PC-9 (cell line): Measurements from ENCODE around the gene MAP4. TPM values are rescaled to one million over a fixed set of nuclear protein-coding genes. Genes with fewer than 3 reads are reported as not detected.

ENCODE experiments used
- BruUV-seq: library from RNA; stranded (reverse); fragments of 400-500 nt; replicated peaks from 2 replicates; lab custom pipeline; 2021; lab: Mats Ljungman, UMichigan
- CTCF ChIA-PET: fragments of 300-600 bp; sonication (Branson Sonifier 250); formaldehyde crosslinking; loops from one replicate; lab custom pipeline; 2022; ENCODE audit warnings: antibody characterized with exemption; lab: Charles Lee
- POLR2A ChIA-PET: fragments of 300-600 bp; sonication (Branson Sonifier 250); formaldehyde crosslinking; loops from one replicate; lab custom pipeline; 2022; ENCODE audit warnings: antibody characterized with exemption; ENCODE audit not compliant: unreplicated experiment; lab: Charles Lee
- DNase-seq, 2 experiments: peaks; one replicate each; pipeline versions ENCODE4 v3.0.0 to v3.0.0-alpha.2; 2015 to 2022; ENCODE audit warnings: mixed read lengths in 1 of 2
- H2AFZ ChIP-seq: fragments of 200-600 bp; sonication (generic); 2 replicates; pipeline ENCODE4 v1.8.1; 2017; ENCODE audit warnings: antibody characterized with exemption
- H3F3A ChIP-seq: fragments of 200-600 bp; sonication (generic); 2 replicates; pipeline ENCODE4 v1.8.1; 2017; ENCODE audit warnings: antibody characterized with exemption, mild to moderate bottlenecking, low read depth; ENCODE audit not compliant: insufficient read depth
- H3K27ac ChIP-seq: fragments of 200-600 bp; sonication (generic); 2 replicates; pipeline ENCODE4 v1.6.1; 2016; ENCODE audit warnings: mixed run types
- H3K27me3 ChIP-seq: fragments of 200-600 bp; sonication (generic); 2 replicates; pipeline ENCODE4 v1.6.1; 2016; ENCODE audit warnings: low read depth, mixed run types; ENCODE audit not compliant: insufficient read depth
- H3K36me3 ChIP-seq: fragments of 200-600 bp; sonication (generic); 2 replicates; pipeline ENCODE4 v1.6.1; 2016; ENCODE audit warnings: low read depth, mixed run types
- H3K4me1 ChIP-seq: fragments of 200-600 bp; sonication (generic); replicated peaks from 2 replicates; pipeline ENCODE4 v1.6.1; 2016; ENCODE audit warnings: mixed run types; ENCODE audit not compliant: insufficient read depth
- H3K4me2 ChIP-seq: fragments of 200-600 bp; sonication (generic); 2 replicates; pipeline ENCODE4 v1.6.1; 2017; ENCODE audit warnings: mixed run types
- H3K4me3 ChIP-seq: fragments of 200-600 bp; sonication (generic); 2 replicates; pipeline ENCODE4 v1.6.1; 2016; ENCODE audit warnings: mixed run types
- H3K79me2 ChIP-seq: fragments of 200-600 bp; sonication (generic); 2 replicates; pipeline ENCODE4 v1.6.1; 2017; ENCODE audit warnings: low read depth, mixed run types
- H3K9me2 ChIP-seq: fragments of 200-600 bp; sonication (generic); 2 replicates; pipeline ENCODE4 v1.8.1; 2017; ENCODE audit warnings: mild to moderate bottlenecking; ENCODE audit not compliant: insufficient read depth
- H3K9me3 ChIP-seq: fragments of 200-600 bp; sonication (generic); 2 replicates; pipeline ENCODE4 v1.8.1; 2016; ENCODE audit warnings: low read depth; ENCODE audit not compliant: insufficient read depth
- H4K20me1 ChIP-seq: fragments of 200-600 bp; sonication (generic); 2 replicates; pipeline ENCODE4 v1.8.1; 2017; ENCODE audit not compliant: insufficient read depth
- EZH2 ChIP-seq: fragments of 200-600 bp; sonication (generic); IDR thresholded peaks from 2 replicates; pipeline ENCODE4 v1.8.0; 2017; ENCODE audit warnings: antibody characterized with exemption, low read depth
- intact Hi-C: fragments of 100-400 bp; cut with micrococcal nuclease; formaldehyde crosslinking; loops from one replicate; pipeline ENCODE4 v1.10.0; 2022; ENCODE audit not compliant: unreplicated experiment
- total RNA-seq: library from RNA; stranded (reverse); gene quantifications from 2 replicates; pipeline ENCODE4 v1.2.3, GENCODE V29; 2021
- TF ChIP-seq, protein P1 (sequence below): fragments of 200-600 bp; sonication (generic); conservative IDR thresholded peaks from 2 replicates; pipeline ENCODE4 v1.6.1; 2017; ENCODE audit warnings: mixed run types, antibody characterized with exemption, mild to moderate bottlenecking, moderate library complexity

Gene MAP4
- total RNA-seq, 1 experiment from 2014 or later: 187 TPM

GRCh38 chr3:48004694-48005093, 11.5 kb downstream of the MAP4 start:
- Histone ChIP-seq H2AFZ (no peak overlapping the region), H3F3A (no peaks in the 10 kb centered on the region), H3K79me2 (peaks cover 6% of the 10 kb centered on the region; the same call in 1 of the 2 replicates), H3K9me2 (no peaks in the 10 kb centered on the region), H4K20me1 (no peaks in the 10 kb centered on the region), H3K27me3 (no peaks in the 10 kb centered on the region), H3K36me3 (no peaks in the 10 kb centered on the region), H3K4me1 (no peaks in the 10 kb centered on the region), H3K4me3 (no peak overlapping the region), H3K27ac (no peak overlapping the region), H3K9me3 (no peaks in the 10 kb centered on the region), H3K4me2 (no peak overlapping the region)
- DNase-seq: no peak
- no TSS peak for BruUV-seq
- intact Hi-C loops: no loop called here
- CTCF ChIA-PET: interaction anchor here (0.7 kb wide), 1 partner anchor 153 kb away, joined by 8 read pairs; no protein-coding TSS in a partner anchor
- POLR2A ChIA-PET: interaction anchor here (0.6 kb wide), 2 partner anchors 40 to 530 kb away, joined by 3 to 4 read pairs; no protein-coding TSS in a partner anchor
- TF ChIP-seq EZH2: no peak

- Histone ChIP-seq H3K27me3 (no peaks in the 10 kb centered on the region), H3F3A (no peaks in the 10 kb centered on the region), H3K27ac (no peak overlapping the region), H3K9me3 (no peaks in the 10 kb centered on the region), H3K4me2 (no peak overlapping the region), H3K36me3 (no peaks in the 10 kb centered on the region), H4K20me1 (0 out of 2 replicates have a peak, but pooled peaks cover 4% of the 10 kb centered on the region), H3K9me2 (no peaks in the 10 kb centered on the region), H2AFZ (no peak overlapping the region), H3K4me1 (no peaks in the 10 kb centered on the region), H3K79me2 (peaks cover 6% of the 10 kb centered on the region; the same call in 1 of the 2 replicates), H3K4me3 (no peak overlapping the region)
- no peak for DNase-seq
- intact Hi-C loops: no loop called here
- ChIA-PET POLR2A (no interaction called here), CTCF (no interaction called here)
- TF ChIP-seq EZH2: no peak
- TF ChIP-seq, protein P1, sequence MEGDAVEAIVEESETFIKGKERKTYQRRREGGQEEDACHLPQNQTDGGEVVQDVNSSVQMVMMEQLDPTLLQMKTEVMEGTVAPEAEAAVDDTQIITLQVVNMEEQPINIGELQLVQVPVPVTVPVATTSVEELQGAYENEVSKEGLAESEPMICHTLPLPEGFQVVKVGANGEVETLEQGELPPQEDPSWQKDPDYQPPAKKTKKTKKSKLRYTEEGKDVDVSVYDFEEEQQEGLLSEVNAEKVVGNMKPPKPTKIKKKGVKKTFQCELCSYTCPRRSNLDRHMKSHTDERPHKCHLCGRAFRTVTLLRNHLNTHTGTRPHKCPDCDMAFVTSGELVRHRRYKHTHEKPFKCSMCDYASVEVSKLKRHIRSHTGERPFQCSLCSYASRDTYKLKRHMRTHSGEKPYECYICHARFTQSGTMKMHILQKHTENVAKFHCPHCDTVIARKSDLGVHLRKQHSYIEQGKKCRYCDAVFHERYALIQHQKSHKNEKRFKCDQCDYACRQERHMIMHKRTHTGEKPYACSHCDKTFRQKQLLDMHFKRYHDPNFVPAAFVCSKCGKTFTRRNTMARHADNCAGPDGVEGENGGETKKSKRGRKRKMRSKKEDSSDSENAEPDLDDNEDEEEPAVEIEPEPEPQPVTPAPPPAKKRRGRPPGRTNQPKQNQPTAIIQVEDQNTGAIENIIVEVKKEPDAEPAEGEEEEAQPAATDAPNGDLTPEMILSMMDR: no peak
- no TSS peak for BruUV-seq
Measured at GRCh38 chr3:48002787-48003186, 13.4 kb downstream of the MAP4 start.

GRCh38 chr3:48001991-48002390, 14.2 kb downstream of the MAP4 start:
- no peaks in the 10 kb centered on the region for H3F3A ChIP-seq
- CTCF ChIA-PET: no interaction called here
- H3K4me2 ChIP-seq: no peak overlapping the region
- H2AFZ ChIP-seq: no peak overlapping the region
- intact Hi-C loops: no loop called here
- no peak for DNase-seq
- H4K20me1 ChIP-seq: 0 out of 2 replicates have a peak, but pooled peaks cover 4% of the 10 kb centered on the region
- H3K4me1 ChIP-seq: no peaks in the 10 kb centered on the region
- no TSS peak for BruUV-seq
- H3K36me3 ChIP-seq: no peaks in the 10 kb centered on the region
- TF ChIP-seq, protein P1: no peak
- TF ChIP-seq EZH2: no peak
- H3K4me3 ChIP-seq: no peak overlapping the region
- H3K27me3 ChIP-seq: no peaks in the 10 kb centered on the region
- H3K79me2 ChIP-seq: peaks cover 6% of the 10 kb centered on the region; the same call in 1 of the 2 replicates
- H3K27ac ChIP-seq: no peak overlapping the region
- H3K9me3 ChIP-seq: no peaks in the 10 kb centered on the region
- H3K9me2 ChIP-seq: no peaks in the 10 kb centered on the region
- POLR2A ChIA-PET: no interaction called here
